ENCODE results near the gene EHD4. TPM values are rescaled to one million over a fixed set of nuclear protein-coding genes. Genes with fewer than 3 reads are reported as not detected.
A peak's percentile ranks its signal among the peaks of the same experiment; 100 is the strongest.

The EHD4 gene
- total and polyA plus RNA-seq, 9 of the 15 experiments (the other 6 are each of a cell fraction or from before 2014, with no cell fraction given): 0.89 to 10.3 (median 6.4) TPM

- TF ChIP-seq ZNF449 (CRISPR knock-in tag; IDR thresholded peaks at IDR 0.05) (no peak), HOXB6 (CRISPR knock-in tag; IDR thresholded peaks at IDR 0.05; ENCODE audit: borderline replicate concordance) (no peak), VEZF1 (CRISPR knock-in tag; IDR thresholded peaks at IDR 0.05) (no peak), MTF1 (CRISPR knock-in tag; IDR thresholded peaks at IDR 0.05; ENCODE audit: borderline replicate concordance) (no peak), BCL6 (CRISPR knock-in tag; IDR thresholded peaks at IDR 0.05) (no peak), ZNF398 (CRISPR knock-in tag; IDR thresholded peaks at IDR 0.05) (no peak), BDP1 (IDR thresholded peaks at IDR 0.05; ENCODE audit: insufficient read depth, insufficient read length) (no peak), TAF1 (IDR thresholded peaks at IDR 0.05; ENCODE audit: control insufficient read depth, extremely low read depth, insufficient read depth, low read length, severe bottlenecking) (no peak), FOXJ2 (tag; IDR thresholded peaks at IDR 0.05) (no peak), CBFB (CRISPR knock-in tag; IDR thresholded peaks at IDR 0.05) (no peak), ZNF668 (CRISPR knock-in tag; IDR thresholded peaks at IDR 0.05) (no peak), ZKSCAN1 (IDR thresholded peaks at IDR 0.05; ENCODE audit: low read depth, low read length) (no peak), FOXM1 (IDR thresholded peaks at IDR 0.05; ENCODE audit: low read depth) (no peak), FOXM1 (CRISPR knock-in tag; IDR thresholded peaks at IDR 0.05; ENCODE audit: low read depth) (no peak), CHCHD3 (CRISPR knock-in tag; IDR thresholded peaks at IDR 0.05) (no peak), KDM2B (CRISPR knock-in tag; IDR thresholded peaks at IDR 0.05) (no peak), NELFE (IDR thresholded peaks at IDR 0.05; ENCODE audit: insufficient read depth, insufficient read length) (no peak), STAT6 (CRISPR knock-in tag; IDR thresholded peaks at IDR 0.05) (no peak), ZKSCAN3 (CRISPR knock-in tag; IDR thresholded peaks at IDR 0.05) (no peak), CTBP1 (IDR thresholded peaks at IDR 0.05; ENCODE audit: borderline replicate concordance) (peak; percentile 73), NFATC3 (IDR thresholded peaks at IDR 0.05) (no peak), SIN3A (IDR thresholded peaks at IDR 0.05; ENCODE audit: borderline replicate concordance in 2 of 2, control insufficient read depth in 1 of 2, low read depth in 2 of 2, low read length in 2 of 2) (no peak)
Measured at GRCh38 chr15:41917767-41918430, 54.5 kb downstream of the EHD4 start (continued).

All from K562 (cell line).